Keratinocyte (primary cell): ENCODE data around the gene A1BG.

Experiments
- EZH2 ChIP-seq: IDR thresholded peaks from one replicate; pipeline ENCODE4 v1.6.1; 2012; ENCODE audit warnings: inconsistent platforms, mild to moderate bottlenecking, low read length, moderate library complexity
- TF ChIP-seq, protein P1 (sequence below), 3 experiments: IDR thresholded peaks in 1 of 3; conservative IDR thresholded peaks in 1 of 3; optimal IDR thresholded peaks in 1 of 3; 2 replicates in 2 of 3; 3 replicates in 1 of 3; pipeline versions ENCODE3 to v1.5.1; 2011; ENCODE audit warnings: low read length in 3 of 3, mild to moderate bottlenecking in 3 of 3, moderate library complexity in 2 of 3, control low read depth in 1 of 3, inconsistent platforms in 1 of 3; ENCODE audit not compliant: insufficient read depth in 2 of 3; ENCODE audit errors: extremely low read depth in 1 of 3

DNA sequence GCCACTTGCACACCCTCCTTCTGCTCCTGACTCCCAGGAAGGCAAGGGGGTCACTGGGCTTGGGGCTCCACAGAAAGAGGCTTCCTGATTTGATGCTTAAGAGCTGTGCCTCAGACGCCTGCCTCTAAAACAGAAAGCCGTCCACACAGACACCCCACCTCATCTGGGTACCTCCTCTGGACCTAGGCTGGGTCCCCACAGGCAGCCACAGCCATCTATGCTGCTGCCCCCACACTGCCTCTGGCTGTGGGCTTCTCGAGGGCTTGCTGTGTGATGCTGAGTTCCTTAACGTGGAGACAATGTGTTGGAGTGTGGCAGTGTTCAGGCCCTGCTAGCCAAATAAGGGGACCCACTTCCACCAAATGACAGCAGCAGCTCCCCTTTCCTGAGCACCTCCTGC is 35.0 kb downstream of the A1BG start:
- TF ChIP-seq, protein P1, sequence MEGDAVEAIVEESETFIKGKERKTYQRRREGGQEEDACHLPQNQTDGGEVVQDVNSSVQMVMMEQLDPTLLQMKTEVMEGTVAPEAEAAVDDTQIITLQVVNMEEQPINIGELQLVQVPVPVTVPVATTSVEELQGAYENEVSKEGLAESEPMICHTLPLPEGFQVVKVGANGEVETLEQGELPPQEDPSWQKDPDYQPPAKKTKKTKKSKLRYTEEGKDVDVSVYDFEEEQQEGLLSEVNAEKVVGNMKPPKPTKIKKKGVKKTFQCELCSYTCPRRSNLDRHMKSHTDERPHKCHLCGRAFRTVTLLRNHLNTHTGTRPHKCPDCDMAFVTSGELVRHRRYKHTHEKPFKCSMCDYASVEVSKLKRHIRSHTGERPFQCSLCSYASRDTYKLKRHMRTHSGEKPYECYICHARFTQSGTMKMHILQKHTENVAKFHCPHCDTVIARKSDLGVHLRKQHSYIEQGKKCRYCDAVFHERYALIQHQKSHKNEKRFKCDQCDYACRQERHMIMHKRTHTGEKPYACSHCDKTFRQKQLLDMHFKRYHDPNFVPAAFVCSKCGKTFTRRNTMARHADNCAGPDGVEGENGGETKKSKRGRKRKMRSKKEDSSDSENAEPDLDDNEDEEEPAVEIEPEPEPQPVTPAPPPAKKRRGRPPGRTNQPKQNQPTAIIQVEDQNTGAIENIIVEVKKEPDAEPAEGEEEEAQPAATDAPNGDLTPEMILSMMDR (optimal IDR thresholded peaks at IDR 0.05 in 1 of 3, IDR thresholded peaks at IDR 0.05 in 1 of 3, conservative IDR thresholded peaks at IDR 0.05 in 1 of 3; ENCODE audit: extremely low read depth in 1 of 3, insufficient read depth in 2 of 3, low read length in 3 of 3): no peak
- no peak for TF ChIP-seq EZH2
